ENCODE results near the gene OR10A2.

GRCh38 chr11:6818967-6819366 is 43.9 kb upstream of the OR10A2 start:
- TF ChIP-seq CTCF (IDR thresholded peaks at IDR 0.05; ENCODE audit: low read length), result no peak
- TF ChIP-seq EZH2 (IDR thresholded peaks at IDR 0.05; ENCODE audit: borderline replicate concordance, low read length), result no peak

Data from OCI-LY1 (cell line).